ENCODE measurements around the gene NFIL3.

Gene NFIL3

DNA sequence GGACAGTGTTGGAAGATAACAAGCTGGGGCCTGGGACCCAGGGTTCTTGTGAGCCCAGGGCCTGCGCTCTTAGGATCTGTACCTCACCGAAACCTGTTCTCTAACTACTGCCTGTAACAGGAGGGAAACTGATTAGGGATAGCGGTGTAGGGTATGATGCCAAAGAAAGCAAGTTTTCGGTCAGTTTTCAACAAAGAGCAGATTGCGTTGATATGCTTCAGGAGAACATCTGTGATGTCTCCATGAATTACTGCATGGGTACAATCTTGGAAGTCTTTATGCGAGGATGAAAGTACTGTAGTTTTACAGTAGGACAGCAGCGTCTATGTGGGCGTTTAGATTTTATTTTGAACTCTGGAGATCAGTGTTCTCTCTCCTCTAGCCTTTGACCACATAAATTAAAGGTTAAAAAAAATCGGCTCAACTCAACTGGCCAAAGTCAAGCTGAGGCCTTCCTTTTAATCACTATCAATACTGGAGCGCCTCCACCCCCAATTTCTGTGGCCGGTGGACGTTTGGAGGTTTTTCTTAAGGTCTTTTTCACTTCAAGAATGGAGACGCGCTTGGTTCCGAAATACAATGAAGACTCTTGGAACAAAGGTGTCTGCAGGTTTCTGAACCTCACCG is 3.0 kb downstream of the NFIL3 start:
- Histone ChIP-seq H3K9me3 (ENCODE audit: control insufficient read depth, low read length) (no peaks in the 10 kb centered on the region), H3K36me3 (ENCODE audit: control insufficient read depth, insufficient read depth, low read length) (no peaks in the 10 kb centered on the region), H3K27me3 (ENCODE audit: control insufficient read depth, insufficient read depth, low read length) (peaks cover 5% of the 10 kb centered on the region), H3K9ac (ENCODE audit: low read length) (peak overlapping the region; percentile 79), H3K4me1 (ENCODE audit: control insufficient read depth, insufficient read depth, low read length) (peaks cover 15% of the 10 kb centered on the region), H3K4me3 (ENCODE audit: low read length) (peak overlapping the region; percentile 37)

DNA sequence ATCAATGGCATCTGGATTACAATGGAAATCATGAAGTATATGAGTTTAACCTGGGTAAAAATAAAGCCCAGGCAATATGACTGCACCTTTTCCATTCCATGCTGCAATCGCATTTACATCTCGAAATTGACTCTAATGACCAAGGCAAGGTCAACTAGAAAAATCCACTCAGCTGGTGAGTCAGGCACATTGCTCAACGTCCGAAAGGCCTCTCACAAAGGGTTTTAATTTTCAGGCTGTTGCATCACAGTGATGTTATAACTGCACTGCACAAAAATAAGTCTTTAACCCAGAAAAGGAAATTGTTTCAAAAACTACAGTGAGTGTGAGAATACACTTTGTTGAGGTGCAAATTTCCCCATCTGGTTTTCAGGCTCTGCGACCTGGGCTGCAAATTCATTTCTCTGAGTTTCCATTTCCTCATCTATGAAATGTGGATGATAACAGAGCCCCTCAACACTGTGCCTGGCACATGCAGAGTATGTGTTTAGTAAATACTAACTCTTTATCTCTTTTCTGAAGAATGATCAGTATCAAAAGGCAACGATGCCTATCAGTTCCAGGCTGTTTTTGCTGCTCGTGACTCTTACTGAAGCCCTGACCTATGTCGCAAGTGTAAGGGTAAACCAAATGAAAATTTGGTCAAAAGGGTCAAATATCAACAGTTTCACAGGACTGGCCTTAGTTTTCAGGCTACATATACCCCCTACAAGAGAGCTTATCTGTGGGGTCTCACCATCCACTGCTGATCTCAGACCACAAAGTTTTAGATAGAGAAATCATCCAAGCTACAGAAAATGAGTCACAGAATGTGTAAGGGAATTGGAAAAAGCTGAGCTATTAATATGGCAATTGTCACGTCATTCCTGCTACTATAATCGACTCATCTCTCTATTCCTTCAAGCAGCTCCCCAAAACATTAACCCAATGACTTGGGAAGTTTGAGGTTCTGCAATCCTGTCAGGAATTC is 4.1 kb downstream of the NFIL3 start:
- no peak overlapping the region for H3K4me3 ChIP-seq (ENCODE audit: low read length)
- H3K9me3 ChIP-seq (ENCODE audit: control insufficient read depth, low read length) = no peaks in the 10 kb centered on the region
- peaks cover 11% of the 10 kb centered on the region for H3K4me1 ChIP-seq (ENCODE audit: control insufficient read depth, insufficient read depth, low read length)
- no peaks in the 10 kb centered on the region for H3K36me3 ChIP-seq (ENCODE audit: control insufficient read depth, insufficient read depth, low read length)
- H3K9ac ChIP-seq (ENCODE audit: low read length) = no peak overlapping the region
- no peaks in the 10 kb centered on the region for H3K27me3 ChIP-seq (ENCODE audit: control insufficient read depth, insufficient read depth, low read length)

DNA sequence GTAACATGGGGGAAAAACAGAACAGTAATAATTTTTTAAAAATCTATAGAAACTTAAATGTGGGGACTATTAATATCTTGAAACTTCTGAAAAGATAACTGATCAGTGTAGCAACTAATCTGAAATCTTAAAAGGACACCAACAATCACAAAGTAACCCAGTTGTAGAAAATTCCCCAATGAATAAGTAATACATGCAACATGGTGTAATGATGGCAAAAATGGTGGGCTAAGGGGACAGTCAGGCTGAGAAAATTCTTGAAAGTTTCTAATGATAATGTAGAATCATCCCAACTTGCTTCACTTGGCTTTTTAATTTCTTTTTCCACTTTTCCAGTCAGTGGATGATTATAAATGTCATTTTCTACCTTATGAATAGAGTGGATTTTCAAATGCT is 5.4 kb downstream of the NFIL3 start:
- Histone ChIP-seq H3K4me1 (ENCODE audit: control insufficient read depth, insufficient read depth, low read length) (peaks cover 11% of the 10 kb centered on the region), H3K4me3 (ENCODE audit: low read length) (no peak overlapping the region), H3K27me3 (ENCODE audit: control insufficient read depth, insufficient read depth, low read length) (no peaks in the 10 kb centered on the region)

DNA sequence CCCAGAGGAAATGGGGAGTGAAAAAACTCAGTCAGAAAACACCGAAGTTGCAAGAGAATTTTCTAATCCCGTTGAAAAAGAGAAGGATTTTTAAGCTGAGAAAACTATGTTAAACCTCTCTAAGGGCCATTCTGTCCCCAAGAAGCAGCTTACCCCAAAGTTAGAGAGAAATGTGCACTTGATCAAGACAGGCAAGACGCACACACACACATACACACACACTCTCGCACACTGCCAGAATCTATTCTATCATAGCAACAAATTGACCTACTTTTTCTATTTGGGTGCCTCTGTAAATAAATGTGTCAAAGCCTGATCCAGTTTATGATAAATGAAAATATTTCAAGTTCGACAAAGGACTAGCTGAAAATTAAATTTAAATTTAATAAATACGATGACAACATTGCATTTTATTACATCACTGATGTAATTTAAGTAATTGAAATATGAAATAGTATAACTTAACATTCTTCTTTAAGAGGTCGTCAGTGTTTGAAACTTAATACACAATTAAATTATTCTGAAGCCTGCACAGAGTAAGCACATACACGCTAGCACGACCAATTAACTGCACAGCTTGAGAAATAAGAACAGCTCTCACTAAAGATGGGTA is 5.9 kb downstream of the NFIL3 start:
- H3K4me1 ChIP-seq (ENCODE audit: control insufficient read depth, insufficient read depth, low read length) = peaks cover 11% of the 10 kb centered on the region
- no peaks in the 10 kb centered on the region for H3K27me3 ChIP-seq (ENCODE audit: control insufficient read depth, insufficient read depth, low read length)
- no peak overlapping the region for H3K4me3 ChIP-seq (ENCODE audit: low read length)
- H3K9ac ChIP-seq (ENCODE audit: low read length) = no peak overlapping the region
- H3K9me3 ChIP-seq (ENCODE audit: control insufficient read depth, low read length) = no peaks in the 10 kb centered on the region
- no peaks in the 10 kb centered on the region for H3K36me3 ChIP-seq (ENCODE audit: control insufficient read depth, insufficient read depth, low read length)

More for the DNA sequence above, 5.4 kb downstream of the NFIL3 start:
- Histone ChIP-seq H3K9ac (ENCODE audit: low read length) (no peak overlapping the region), H3K9me3 (ENCODE audit: control insufficient read depth, low read length) (no peaks in the 10 kb centered on the region), H3K36me3 (ENCODE audit: control insufficient read depth, insufficient read depth, low read length) (no peaks in the 10 kb centered on the region)

DNA sequence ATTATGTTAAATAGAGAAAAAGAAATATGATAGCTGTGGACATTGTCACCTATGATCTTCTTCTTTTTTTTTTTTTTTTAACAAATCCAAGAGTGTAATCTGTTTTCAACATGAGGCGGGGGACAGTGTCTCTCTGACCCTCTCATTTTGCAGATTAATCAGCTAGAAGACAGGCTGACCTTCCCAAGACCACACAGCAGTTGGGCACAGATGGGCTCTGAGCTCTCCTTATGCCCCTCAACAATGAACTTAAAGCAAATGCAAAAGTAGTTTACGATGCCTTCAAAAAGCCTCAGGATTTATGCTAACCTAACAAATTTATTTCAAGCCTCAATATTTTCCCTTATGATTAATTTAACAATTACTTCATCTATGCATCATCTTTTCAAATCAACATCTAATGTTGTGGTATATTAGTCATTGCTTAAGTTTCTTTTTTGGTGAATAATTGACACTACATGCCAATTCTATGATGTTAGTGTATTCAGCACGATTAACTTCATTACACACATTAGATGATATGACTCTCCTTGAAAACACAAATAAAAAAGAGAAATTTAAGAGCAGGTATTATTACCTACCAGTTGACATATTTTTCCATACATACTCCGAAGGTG is 7.4 kb downstream of the NFIL3 start:
- no peaks in the 10 kb centered on the region for H3K9me3 ChIP-seq (ENCODE audit: control insufficient read depth, low read length)
- H3K27me3 ChIP-seq (ENCODE audit: control insufficient read depth, insufficient read depth, low read length) = no peaks in the 10 kb centered on the region
- no peak overlapping the region for H3K9ac ChIP-seq (ENCODE audit: low read length)
- H3K4me3 ChIP-seq (ENCODE audit: low read length) = no peak overlapping the region
- no peaks in the 10 kb centered on the region for H3K36me3 ChIP-seq (ENCODE audit: control insufficient read depth, insufficient read depth, low read length)
- peaks cover 10% of the 10 kb centered on the region for H3K4me1 ChIP-seq (ENCODE audit: control insufficient read depth, insufficient read depth, low read length)

- no peak overlapping the region for H3K4me3 ChIP-seq (ENCODE audit: low read length)
- no peaks in the 10 kb centered on the region for H3K9me3 ChIP-seq (ENCODE audit: control insufficient read depth, low read length)
- no peaks in the 10 kb centered on the region for H3K36me3 ChIP-seq (ENCODE audit: control insufficient read depth, insufficient read depth, low read length)
- no peaks in the 10 kb centered on the region for H3K27me3 ChIP-seq (ENCODE audit: control insufficient read depth, insufficient read depth, low read length)
- no peak overlapping the region for H3K9ac ChIP-seq (ENCODE audit: low read length)
- H3K4me1 ChIP-seq (ENCODE audit: control insufficient read depth, insufficient read depth, low read length) = peaks cover 6% of the 10 kb centered on the region
These were observed 8.3 kb downstream of the NFIL3 start for GRCh38 chr9:91415290-91415689.

- no peaks in the 10 kb centered on the region for H3K27me3 ChIP-seq (ENCODE audit: control insufficient read depth, insufficient read depth, low read length)
- no peaks in the 10 kb centered on the region for H3K9me3 ChIP-seq (ENCODE audit: control insufficient read depth, low read length)
- H3K36me3 ChIP-seq (ENCODE audit: control insufficient read depth, insufficient read depth, low read length) = no peaks in the 10 kb centered on the region
- H3K4me1 ChIP-seq (ENCODE audit: control insufficient read depth, insufficient read depth, low read length) = peaks cover 5% of the 10 kb centered on the region
- H3K4me3 ChIP-seq (ENCODE audit: low read length) = no peak overlapping the region
- H3K9ac ChIP-seq (ENCODE audit: low read length) = no peak overlapping the region
These were observed 10.7 kb downstream of the NFIL3 start for GRCh38 chr9:91412941-91413340.

DNA sequence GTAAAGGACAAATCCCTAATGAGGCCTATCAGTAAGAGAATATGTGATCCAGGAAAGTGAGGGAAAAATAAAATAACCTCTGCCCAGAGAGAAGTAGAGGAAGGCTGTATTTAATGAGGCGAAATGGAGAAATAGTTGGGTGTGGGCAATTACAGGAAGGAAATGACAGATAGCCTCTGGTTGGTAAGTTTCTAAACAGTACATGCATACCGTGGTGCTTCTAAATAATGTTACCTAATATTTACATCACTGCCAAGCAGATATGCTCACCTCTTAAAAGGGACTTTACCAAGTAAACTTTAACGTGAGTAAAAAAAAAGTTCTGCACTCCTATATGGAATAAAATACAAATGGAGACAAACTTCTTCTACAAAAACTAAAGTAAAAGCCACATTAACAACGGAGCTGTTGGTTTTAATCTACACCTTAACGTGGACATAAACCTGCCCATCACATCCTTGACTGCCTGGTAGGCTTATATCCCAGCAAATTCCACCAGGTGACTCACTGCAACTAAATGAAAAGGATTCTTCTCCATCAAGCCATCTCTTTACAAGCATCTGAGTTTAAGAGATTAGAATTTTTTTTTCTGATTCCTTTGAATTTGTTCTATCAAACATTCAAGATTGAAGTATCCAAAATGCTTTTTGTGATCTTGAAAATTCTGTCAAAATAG is 12.4 kb downstream of the NFIL3 start:
- Histone ChIP-seq H3K27me3 (ENCODE audit: control insufficient read depth, insufficient read depth, low read length) (no peaks in the 10 kb centered on the region), H3K9me3 (ENCODE audit: control insufficient read depth, low read length) (no peaks in the 10 kb centered on the region), H3K4me1 (ENCODE audit: control insufficient read depth, insufficient read depth, low read length) (peaks cover 5% of the 10 kb centered on the region), H3K9ac (ENCODE audit: low read length) (no peak overlapping the region), H3K4me3 (ENCODE audit: low read length) (no peak overlapping the region), H3K36me3 (ENCODE audit: control insufficient read depth, insufficient read depth, low read length) (no peaks in the 10 kb centered on the region)

- H3K4me3 ChIP-seq (ENCODE audit: low read length) = no peak overlapping the region
- no peak overlapping the region for H3K9ac ChIP-seq (ENCODE audit: low read length)
- no peaks in the 10 kb centered on the region for H3K27me3 ChIP-seq (ENCODE audit: control insufficient read depth, insufficient read depth, low read length)
- no peaks in the 10 kb centered on the region for H3K36me3 ChIP-seq (ENCODE audit: control insufficient read depth, insufficient read depth, low read length)
- peaks cover 5% of the 10 kb centered on the region for H3K4me1 ChIP-seq (ENCODE audit: control insufficient read depth, insufficient read depth, low read length)
- H3K9me3 ChIP-seq (ENCODE audit: control insufficient read depth, low read length) = no peaks in the 10 kb centered on the region
These were observed 13.5 kb downstream of the NFIL3 start for GRCh38 chr9:91410161-91410560.

DNA sequence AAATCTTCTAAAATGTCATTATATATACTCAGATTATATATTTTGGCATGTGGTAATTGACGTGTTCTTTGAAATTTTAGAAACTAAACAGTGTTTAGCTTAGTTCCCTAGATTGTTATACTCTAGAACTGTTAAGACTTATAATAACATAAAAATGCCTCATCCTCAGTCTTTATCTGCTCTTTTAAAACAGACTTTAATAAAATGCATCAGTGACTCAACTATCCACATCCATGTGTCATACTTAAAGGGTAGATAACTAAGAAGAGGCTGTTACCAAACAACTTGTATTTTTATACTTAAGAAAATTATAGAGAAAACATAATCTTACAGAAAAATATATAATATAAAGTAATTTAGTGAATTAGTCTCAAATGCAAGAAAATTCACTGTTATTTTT is 15.2 kb downstream of the NFIL3 start:
- no peaks in the 10 kb centered on the region for H3K36me3 ChIP-seq (ENCODE audit: control insufficient read depth, insufficient read depth, low read length)
- H3K9me3 ChIP-seq (ENCODE audit: control insufficient read depth, low read length) = no peaks in the 10 kb centered on the region
- no peaks in the 10 kb centered on the region for H3K27me3 ChIP-seq (ENCODE audit: control insufficient read depth, insufficient read depth, low read length)
- peaks cover 5% of the 10 kb centered on the region for H3K4me1 ChIP-seq (ENCODE audit: control insufficient read depth, insufficient read depth, low read length)
- no peak overlapping the region for H3K9ac ChIP-seq (ENCODE audit: low read length)
- H3K4me3 ChIP-seq (ENCODE audit: low read length) = no peak overlapping the region

DNA sequence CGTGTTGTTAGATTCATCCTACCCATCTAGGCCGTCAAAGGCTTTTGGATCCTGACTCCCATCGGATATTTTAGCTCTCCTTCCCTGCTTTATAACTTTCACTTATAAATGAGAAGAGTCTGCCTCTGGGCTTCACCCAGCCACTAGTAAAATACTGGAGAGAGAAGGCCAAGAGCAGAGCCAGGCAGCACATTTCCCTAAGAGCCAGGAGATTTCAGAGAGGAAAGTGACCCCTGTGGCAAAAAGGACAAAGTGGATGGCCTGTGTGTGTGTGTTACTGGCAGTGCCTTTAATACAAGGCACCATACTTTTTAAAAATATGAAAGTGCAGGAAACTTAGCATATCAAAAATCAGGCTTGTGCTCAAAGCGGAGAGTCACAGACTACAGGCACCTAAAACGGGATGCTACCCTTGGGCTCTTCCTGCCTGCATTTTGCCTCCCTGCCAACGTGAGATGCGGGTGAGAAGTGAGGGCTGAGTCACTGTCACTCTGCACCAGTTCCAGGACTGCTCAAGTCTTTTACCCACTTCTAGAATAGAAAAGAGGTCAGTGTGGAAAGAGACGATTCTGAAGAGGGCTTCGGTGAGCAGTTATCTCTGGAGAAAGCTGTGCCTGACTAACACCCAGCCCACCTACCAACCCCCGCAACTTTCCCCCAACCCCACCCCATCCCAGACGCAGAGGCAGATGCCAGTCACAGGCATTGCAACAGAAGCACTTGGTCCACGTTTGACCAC is 15.9 kb downstream of the NFIL3 start:
- Histone ChIP-seq H3K9ac (ENCODE audit: low read length) (no peak overlapping the region), H3K4me1 (ENCODE audit: control insufficient read depth, insufficient read depth, low read length) (peaks cover 5% of the 10 kb centered on the region), H3K9me3 (ENCODE audit: control insufficient read depth, low read length) (no peaks in the 10 kb centered on the region), H3K4me3 (ENCODE audit: low read length) (no peak overlapping the region), H3K27me3 (ENCODE audit: control insufficient read depth, insufficient read depth, low read length) (no peaks in the 10 kb centered on the region), H3K36me3 (ENCODE audit: control insufficient read depth, insufficient read depth, low read length) (no peaks in the 10 kb centered on the region)

Data from mucosa of stomach (tissue), 1 donor.